Neural progenitor cell (in vitro differentiated cells): ENCODE results near the gene NPS.

ENCODE experiments used
- CTCF ChIP-seq: fragments of 200-600 bp; sonication (generic); IDR thresholded peaks from 2 replicates; pipeline ENCODE4 v1.5.1; 2017; ENCODE audit warnings: antibody characterized with exemption, mild to moderate bottlenecking
- EZH2 ChIP-seq: fragments of 200-600 bp; sonication (generic); IDR thresholded peaks from 2 replicates; pipeline ENCODE4 v1.6.1; 2017; ENCODE audit warnings: antibody characterized with exemption, mild to moderate bottlenecking, moderate library complexity
- EZH2phosphoT487 ChIP-seq: fragments of 200-600 bp; sonication (generic); IDR thresholded peaks from 2 replicates; pipeline ENCODE4 v1.6.1; 2017; ENCODE audit warnings: antibody characterized with exemption

- TF ChIP-seq CTCF (no peak), EZH2 (no peak), EZH2phosphoT487 (no peak)
These were observed 12.5 kb downstream of the NPS start for GRCh38 chr10:127561647-127562046.
